ENCODE results near the gene CERK. TPM values are rescaled to one million over a fixed set of nuclear protein-coding genes. Genes with fewer than 3 reads are reported as not detected.

CERK gene
- total and polyA plus RNA-seq, 2 of the 13 experiments (the other 11 are each of a cell fraction or from before 2014, with no cell fraction given) = 40.3 to 41.9 TPM

GRCh38 chr22:46738647-46739093 is 618 bp upstream of the CERK start (continued):
- TF ChIP-seq ATF3 (CRISPR knock-in tag; IDR thresholded peaks at IDR 0.05) = no peak
- TF ChIP-seq RERE (CRISPR knock-in tag; IDR thresholded peaks at IDR 0.05; ENCODE audit: low read depth) = no peak
- no peak for TF ChIP-seq PAF1 (CRISPR knock-in tag; IDR thresholded peaks at IDR 0.05)
- no peak for TF ChIP-seq ZBTB4 (CRISPR knock-in tag; IDR thresholded peaks at IDR 0.05; ENCODE audit: borderline replicate concordance)
- TF ChIP-seq SAFB2 (CRISPR knock-in tag; IDR thresholded peaks at IDR 0.05; ENCODE audit: borderline replicate concordance, low read depth) = no peak
- no peak for TF ChIP-seq MAFK (conservative IDR thresholded peaks at IDR 0.05 in 1 of 2, IDR thresholded peaks at IDR 0.05 in 1 of 2; ENCODE audit: low read length in 2 of 2)
- peak; percentile 15; the same call in 1 of the 2 replicates for TF ChIP-seq BORCS8-MEF2B (CRISPR knock-in tag; IDR thresholded peaks at IDR 0.05)
- no peak for TF ChIP-seq ZFP91 (CRISPR knock-in tag; IDR thresholded peaks at IDR 0.05; ENCODE audit: borderline replicate concordance)
- TF ChIP-seq ZSCAN12 (CRISPR knock-in tag; IDR thresholded peaks at IDR 0.05) = no peak
- no peak for TF ChIP-seq TFDP1 (CRISPR knock-in tag; IDR thresholded peaks at IDR 0.05; ENCODE audit: borderline replicate concordance)
- no peak for TF ChIP-seq SUZ12 (IDR thresholded peaks at IDR 0.05; ENCODE audit: low read depth, low read length)
- TF ChIP-seq PAWR (CRISPR knock-in tag; IDR thresholded peaks at IDR 0.05; ENCODE audit: borderline replicate concordance) = no peak
- no peak for TF ChIP-seq ELF1 (CRISPR knock-in tag; IDR thresholded peaks at IDR 0.05)
- peak; percentile 69 for TF ChIP-seq UBTF (CRISPR knock-in tag; IDR thresholded peaks at IDR 0.05)
- TF ChIP-seq MEIS1 (CRISPR knock-in tag; IDR thresholded peaks at IDR 0.05; ENCODE audit: borderline replicate concordance) = no peak

All from HepG2 (cell line).